Activated B cell treated with CpG ODN at 0.5 μM for 24 hours (primary cell): ENCODE results near the gene ERC1. TPM values are rescaled to one million over a fixed set of nuclear protein-coding genes. Genes with fewer than 3 reads are reported as not detected.

ENCODE experiments used
- ATAC-seq: fragments of 200-7000 bp; cut with Tn5 transposase; one replicate; pipeline ENCODE4 v1.10.0; 2021; ENCODE audit warnings: low read depth, mild to moderate bottlenecking, moderate library complexity
- CTCF ChIA-PET: fragments of 350-600 bp; sonication (Branson Sonifier 250); formaldehyde crosslinking; loops from one replicate; lab custom pipeline; 2021; ENCODE audit warnings: antibody characterized with exemption; lab: Charles Lee
- POLR2A ChIA-PET: fragments of 350-600 bp; sonication (Branson Sonifier 250); formaldehyde crosslinking; loops from one replicate; lab custom pipeline; 2021; ENCODE audit warnings: antibody characterized with exemption; lab: Charles Lee
- DNase-seq: peaks from one replicate; pipeline ENCODE4 v3.0.0; 2022
- H3K27ac Mint-ChIP-seq: one replicate; pipeline ENCODE4 v1.8.0; 2020; ENCODE audit warnings: mixed read lengths
- H3K27me3 Mint-ChIP-seq: one replicate; pipeline ENCODE4 v1.8.0; 2021; ENCODE audit warnings: mixed read lengths
- H3K36me3 Mint-ChIP-seq: one replicate; pipeline ENCODE4 v1.8.0; 2021; ENCODE audit warnings: low read depth, mixed read lengths
- H3K4me1 Mint-ChIP-seq: one replicate; pipeline ENCODE4 v1.8.0; 2021; ENCODE audit warnings: mixed read lengths
- H3K4me3 Mint-ChIP-seq: one replicate; pipeline ENCODE4 v1.8.0; 2020; ENCODE audit warnings: mild to moderate bottlenecking, mixed read lengths
- H3K9me3 Mint-ChIP-seq: one replicate; pipeline ENCODE4 v1.8.0; 2020; ENCODE audit warnings: mixed read lengths
- CTCF ChIP-seq: fragments of 200-600 bp; IDR thresholded peaks from one replicate; pipeline ENCODE4 v1.8.0; 2022; ENCODE audit warnings: antibody characterized with exemption, mild to moderate bottlenecking
- intact Hi-C: fragments of 100-400 bp; cut with micrococcal nuclease; formaldehyde crosslinking; loops from one replicate; pipeline ENCODE4 v1.15.1; 2024
- total RNA-seq: library from RNA; stranded (reverse); gene quantifications from 2 replicates; pipeline ENCODE4 v1.2.3, GENCODE V29; 2022

ERC1 gene
- total RNA-seq, 1 donor from 2014 or later: 57.0 TPM

DNA sequence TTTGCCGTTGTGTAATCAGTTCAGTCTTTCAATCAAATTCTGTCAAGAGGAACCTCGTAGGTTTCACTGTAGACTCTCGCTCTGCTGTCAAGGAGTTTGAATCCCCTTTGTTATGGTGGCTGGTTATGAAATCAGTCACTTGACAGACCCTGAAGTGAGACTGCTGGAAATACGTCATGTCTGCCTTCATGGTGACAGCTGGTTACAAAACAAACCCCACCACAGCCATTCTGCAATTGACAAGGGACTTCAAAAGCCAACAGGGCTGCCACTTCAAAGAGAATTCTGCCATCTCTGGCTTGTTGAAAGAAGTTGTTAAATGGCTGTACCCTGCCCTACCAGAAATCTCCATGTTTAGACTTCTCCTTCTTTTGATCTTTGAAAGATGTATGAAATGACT lies 286.9 kb downstream of the ERC1 start:
- no peaks in the 10 kb centered on the region for H3K9me3 Mint-ChIP-seq

GRCh38 chr12:1279050-1279449 lies 288.0 kb downstream of the ERC1 start:
- H3K27me3 Mint-ChIP-seq: no peaks in the 10 kb centered on the region
- intact Hi-C loops: loop anchor here (2.0 kb wide), 1 partner anchor 304 kb away; no protein-coding TSS in a partner anchor
- no peaks in the 10 kb centered on the region for H3K9me3 Mint-ChIP-seq
- ChIA-PET CTCF (interaction anchor here (0.6 to 1.0 kb wide), 2 partner anchors 304 to 337 kb away, joined by 3 to 4 read pairs; no protein-coding TSS in a partner anchor), POLR2A (no interaction called here)
- no peak overlapping the region for H3K4me3 Mint-ChIP-seq
- H3K36me3 Mint-ChIP-seq: peaks cover 9% of the 10 kb centered on the region
- DNase-seq (no peak), ATAC-seq (no peak)
- no peak overlapping the region for H3K27ac Mint-ChIP-seq
- H3K4me1 Mint-ChIP-seq: peaks cover 6% of the 10 kb centered on the region
- no peak for TF ChIP-seq CTCF

More for the DNA sequence above, 286.9 kb downstream of the ERC1 start:
- ChIA-PET CTCF (no interaction called here), POLR2A (no interaction called here)
- no peak for TF ChIP-seq CTCF
- ATAC-seq: peak; percentile 62
- H3K36me3 Mint-ChIP-seq: peaks cover 11% of the 10 kb centered on the region
- no peaks in the 10 kb centered on the region for H3K27me3 Mint-ChIP-seq
- H3K4me1 Mint-ChIP-seq: peaks cover 6% of the 10 kb centered on the region
- no peak overlapping the region for H3K27ac Mint-ChIP-seq
- no peak for DNase-seq
- no peak overlapping the region for H3K4me3 Mint-ChIP-seq
- intact Hi-C loops: loop anchor here (2.0 kb wide), 1 partner anchor 305 kb away; no protein-coding TSS in a partner anchor

GRCh38 chr12:1280059-1280458 lies 289.0 kb downstream of the ERC1 start:
- intact Hi-C loops: no loop called here
- no peak for TF ChIP-seq CTCF
- H3K4me1 Mint-ChIP-seq: peaks cover 6% of the 10 kb centered on the region
- H3K27ac Mint-ChIP-seq: no peak overlapping the region
- H3K9me3 Mint-ChIP-seq: no peaks in the 10 kb centered on the region
- ChIA-PET POLR2A (no interaction called here), CTCF (no interaction called here)
- H3K4me3 Mint-ChIP-seq: no peak overlapping the region
- peaks cover 8% of the 10 kb centered on the region for H3K36me3 Mint-ChIP-seq
- DNase-seq: no peak
- ATAC-seq: no peak
- no peaks in the 10 kb centered on the region for H3K27me3 Mint-ChIP-seq

- Mint-ChIP-seq H3K9me3 (no peaks in the 10 kb centered on the region), H3K27me3 (no peaks in the 10 kb centered on the region), H3K4me1 (peaks cover 6% of the 10 kb centered on the region), H3K27ac (no peak overlapping the region), H3K36me3 (peaks cover 5% of the 10 kb centered on the region), H3K4me3 (no peak overlapping the region)
- ATAC-seq (no peak), DNase-seq (no peak)
- CTCF ChIA-PET: no interaction called here
- no peak for TF ChIP-seq CTCF
- intact Hi-C loops: no loop called here
- POLR2A ChIA-PET: no interaction called here
Measured at GRCh38 chr12:1281683-1282366, 290.8 kb downstream of the ERC1 start.

DNA sequence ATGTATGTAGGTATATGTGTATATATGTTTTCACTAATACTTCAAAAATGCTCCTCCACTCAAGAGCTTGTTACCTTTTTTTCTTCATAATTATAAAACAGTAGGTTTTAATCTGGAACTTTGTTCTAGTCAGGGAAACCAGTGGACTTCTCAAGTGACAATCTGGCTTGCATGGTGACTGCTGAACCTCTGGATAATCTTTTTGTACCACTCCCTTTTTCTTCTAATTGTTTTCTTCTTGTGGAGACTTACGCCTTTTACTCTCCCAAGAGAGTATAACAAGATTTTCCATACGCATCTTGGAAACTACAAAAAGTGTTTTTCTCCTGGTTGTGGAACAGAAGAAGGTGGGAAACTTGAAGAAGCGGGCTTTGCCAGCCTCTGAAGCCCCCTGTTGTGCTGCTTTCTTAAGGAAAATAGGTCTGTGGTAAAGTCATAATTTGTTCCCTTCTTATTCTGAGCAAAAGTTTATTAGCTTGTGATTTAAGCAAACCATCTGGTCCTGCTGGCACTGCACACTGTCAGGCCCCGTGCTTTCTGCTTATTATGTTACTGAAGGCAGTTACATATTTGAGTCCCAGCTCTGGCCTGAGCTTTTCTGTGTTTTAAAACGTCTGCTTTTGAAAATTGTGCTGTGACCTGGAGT lies 291.8 kb downstream of the ERC1 start:
- no peak for ATAC-seq
- Mint-ChIP-seq H3K36me3 (peaks cover 5% of the 10 kb centered on the region), H3K4me3 (no peak overlapping the region), H3K27ac (no peak overlapping the region), H3K27me3 (no peaks in the 10 kb centered on the region), H3K4me1 (peaks cover 5% of the 10 kb centered on the region), H3K9me3 (no peaks in the 10 kb centered on the region)
- CTCF ChIA-PET: no interaction called here
- DNase-seq: no peak
- intact Hi-C loops: no loop called here
- POLR2A ChIA-PET: interaction anchor here (0.5 kb wide), 1 partner anchor 27 kb away, joined by 4 read pairs; no protein-coding TSS in a partner anchor
- no peak for TF ChIP-seq CTCF
